GM04503 (cell line): Measurements from ENCODE around the gene NACA.
"Not testable (repeated sequence)": the region's sequence is repeated elsewhere in the genome, so short reads cannot be mapped to it uniquely, and the experiment has no call there.

ENCODE experiments used
- DNase-seq: peaks from one replicate; pipeline ENCODE4 v3.0.0-alpha.2; 2012; ENCODE audit warnings: low read depth

The NACA gene

DNA sequence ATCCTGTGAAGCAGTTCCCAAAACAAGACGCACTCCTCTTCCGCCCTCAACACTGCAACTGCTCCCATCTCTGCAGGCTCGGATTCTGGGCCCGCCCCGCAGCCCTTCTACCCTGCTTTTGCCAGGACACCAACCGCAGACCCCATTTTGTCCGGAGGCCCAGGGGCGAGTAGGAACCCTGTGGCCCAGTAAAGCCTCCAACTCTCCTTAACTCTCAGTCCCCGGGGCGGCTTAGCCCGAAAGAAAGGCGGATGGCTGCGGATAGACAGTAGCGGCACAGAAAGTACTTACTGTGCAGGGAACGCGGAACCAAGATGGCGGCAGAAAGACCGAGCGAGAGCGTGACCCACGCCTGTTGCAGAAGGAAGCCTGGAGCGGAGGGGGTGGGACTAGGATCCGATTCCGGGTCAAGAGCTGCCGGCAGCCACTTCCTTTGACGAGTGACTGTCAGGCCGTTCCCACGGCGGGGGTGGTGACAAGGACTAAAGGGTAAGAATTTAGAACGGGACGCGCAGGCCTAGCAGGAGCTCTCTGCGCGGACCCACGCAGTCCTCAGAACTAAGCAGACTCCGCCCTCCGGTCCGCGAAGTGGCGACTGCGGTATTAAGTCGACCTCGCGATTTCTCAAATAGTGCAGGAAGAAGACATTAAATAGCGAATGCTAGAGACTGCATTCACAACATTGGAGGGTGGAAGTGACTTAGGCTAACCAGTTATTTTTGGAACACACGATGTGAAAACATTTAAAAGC lies at the start of gene NACA:
Gene NACA (minus strand): TSS at position 328 of the 751 bp plus-strand sequence. CDS start 778 bp downstream, outside the sequence.
- DNase-seq, result peak; percentile 92

DNA sequence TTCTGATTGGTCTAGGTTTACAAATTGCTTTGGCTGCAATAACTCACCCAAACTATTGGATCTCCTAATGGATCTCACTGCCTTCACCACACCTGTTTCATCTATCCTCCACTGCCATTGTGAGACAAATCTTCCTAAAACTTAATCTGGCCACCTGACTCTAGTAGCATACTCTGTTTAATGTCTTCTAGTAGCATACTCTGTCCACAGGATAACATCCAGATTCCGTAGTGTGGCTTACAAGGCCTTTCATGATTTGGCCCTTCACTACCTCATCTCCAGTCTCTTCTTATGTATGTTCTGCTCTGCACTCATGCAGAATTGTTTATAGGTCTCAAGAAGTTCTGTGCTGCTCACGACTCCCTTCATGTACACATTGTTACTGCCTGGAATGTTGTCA lies 48.0 kb upstream of the NACA start:
- no peak for DNase-seq

DNA sequence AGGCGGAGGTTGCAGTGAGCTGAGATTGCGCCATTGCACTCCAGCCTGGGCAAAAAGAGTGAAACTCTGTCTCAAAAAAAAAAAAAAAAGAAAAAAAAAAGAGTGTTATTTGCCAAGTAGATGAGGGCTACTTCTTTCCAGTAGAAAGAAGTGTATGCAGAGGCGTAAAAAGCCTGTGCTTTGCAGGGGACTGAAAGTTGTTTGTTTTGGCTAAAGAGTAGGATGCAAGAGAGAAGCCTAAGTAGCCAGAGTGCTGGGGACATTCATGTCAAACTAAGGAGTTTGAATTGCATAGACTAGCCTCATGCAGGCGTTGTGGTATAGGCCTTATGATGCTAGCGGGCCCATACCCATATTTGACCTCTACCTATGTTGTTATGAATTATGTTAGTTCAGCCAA lies 47.5 kb upstream of the NACA start:
- DNase-seq, result no peak

DNA sequence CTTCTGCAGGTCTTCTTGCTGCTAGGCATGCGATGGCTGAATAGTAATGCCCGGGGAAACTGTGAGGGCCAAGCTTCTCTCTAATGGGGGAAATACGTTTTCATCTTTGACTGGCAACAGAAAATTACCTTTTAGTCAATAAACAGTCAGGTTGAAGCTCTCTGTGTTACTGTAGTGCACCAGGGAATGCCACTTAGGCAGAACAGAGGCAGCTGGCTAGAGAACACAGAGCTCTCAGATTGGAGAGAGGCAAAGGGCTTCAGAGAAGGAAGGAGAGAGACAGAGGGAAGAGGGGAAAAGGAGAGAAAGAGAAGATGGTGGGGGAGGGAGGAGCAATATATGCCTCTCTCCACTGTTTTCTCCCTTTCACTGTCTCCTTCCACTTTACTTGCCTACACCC lies 44.8 kb upstream of the NACA start:
- DNase-seq, result no peak

DNA sequence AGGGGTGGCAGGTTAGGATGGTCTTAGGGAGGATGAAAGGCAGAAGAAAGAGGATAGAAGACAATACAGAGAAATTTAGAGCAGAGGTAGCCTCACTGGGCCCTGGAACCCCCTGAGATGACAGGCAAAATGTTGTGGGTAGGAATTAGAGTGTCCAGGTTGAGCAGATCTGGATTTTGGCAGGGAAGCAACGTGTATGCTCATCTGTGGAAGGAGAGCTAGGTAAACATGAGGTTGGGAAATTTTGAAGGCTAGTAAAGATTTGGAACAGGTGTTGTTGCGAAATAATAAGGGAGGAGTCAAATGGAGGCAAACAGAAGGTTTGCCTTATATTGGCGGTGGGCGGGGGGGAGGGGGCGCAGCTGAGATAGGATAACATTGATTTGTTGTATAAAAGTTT lies 43.3 kb upstream of the NACA start:
- DNase-seq, result no peak

DNA sequence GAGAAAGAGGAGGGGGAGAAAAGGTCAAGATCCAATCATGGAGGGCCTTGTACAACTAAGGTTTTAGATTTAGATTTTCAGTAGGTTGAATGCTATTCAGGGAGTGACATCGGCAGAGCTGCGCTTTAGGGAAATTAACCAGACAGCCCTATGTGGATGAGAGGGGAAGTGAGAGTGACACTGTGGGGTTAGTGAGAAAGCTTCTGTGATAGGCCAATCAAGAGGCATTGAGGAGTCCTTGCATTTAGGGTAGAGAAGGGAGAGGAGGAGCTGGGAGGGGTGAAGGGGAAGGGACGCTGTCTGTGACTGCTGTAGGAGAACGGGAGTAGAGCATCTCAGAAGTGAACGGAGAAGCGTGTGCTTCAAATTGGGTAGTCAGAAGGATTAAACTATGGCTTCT lies 41.4 kb upstream of the NACA start:
- no peak for DNase-seq

DNA sequence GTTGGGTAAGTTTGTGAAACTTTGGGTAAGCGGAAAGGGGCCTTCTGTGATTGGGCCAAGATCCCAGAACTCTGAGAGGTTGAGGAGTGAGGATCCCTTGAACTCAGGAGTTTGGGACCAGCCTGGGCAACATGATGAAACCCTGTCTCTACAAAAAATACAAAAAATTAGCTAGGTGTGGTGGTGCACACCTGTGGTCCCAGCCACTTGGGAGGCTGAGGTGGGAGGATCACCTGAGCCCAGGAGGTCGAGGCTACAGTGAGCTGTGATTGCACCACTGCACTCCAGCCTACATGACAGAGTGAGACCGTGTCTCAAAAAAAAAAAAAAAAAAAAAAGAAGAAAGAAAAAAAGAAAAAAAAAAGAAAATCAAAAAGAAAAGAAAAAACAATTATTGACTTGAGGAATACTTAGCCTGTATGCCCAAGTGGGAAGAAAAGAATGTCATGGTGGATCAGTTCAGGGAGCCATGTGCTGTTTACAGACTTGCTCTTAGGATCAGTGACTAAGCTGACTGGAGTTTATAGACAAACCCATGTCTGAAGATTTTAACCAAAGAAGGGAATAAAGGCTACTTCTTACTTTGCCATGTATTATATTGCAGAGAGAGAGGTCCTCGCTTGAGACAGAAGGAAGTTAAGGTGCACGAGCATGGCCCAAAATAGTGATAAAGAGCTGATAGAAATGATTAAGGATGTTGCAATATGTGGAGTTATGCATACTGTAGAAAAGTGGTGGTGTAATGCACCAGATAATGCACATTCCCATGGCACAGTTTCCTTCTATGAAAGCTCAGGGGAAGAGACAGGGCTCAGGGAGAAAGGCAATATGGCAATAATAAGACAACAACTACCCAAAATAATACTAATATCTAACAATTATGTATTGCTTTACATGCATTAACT lies 38.9 kb upstream of the NACA start:
- no peak for DNase-seq

DNA sequence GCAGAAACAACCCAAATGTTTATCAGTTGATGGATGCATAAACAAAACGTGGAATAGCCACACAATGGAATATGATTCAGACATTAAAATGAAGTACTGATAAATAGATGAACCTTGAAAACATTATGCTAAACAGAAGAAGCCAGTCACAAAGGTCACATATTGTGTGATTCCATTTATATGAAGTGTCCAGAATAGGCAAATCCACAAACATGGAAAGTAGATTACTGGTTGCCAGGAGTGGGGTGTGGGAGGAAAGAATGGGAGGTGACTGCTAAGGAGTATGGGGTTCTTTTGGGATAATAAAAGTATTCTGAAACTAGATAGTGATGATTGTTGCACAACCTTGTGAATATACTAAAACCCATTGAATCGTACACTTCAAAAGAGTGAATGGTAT lies 36.7 kb upstream of the NACA start:
- DNase-seq, result no peak

DNA sequence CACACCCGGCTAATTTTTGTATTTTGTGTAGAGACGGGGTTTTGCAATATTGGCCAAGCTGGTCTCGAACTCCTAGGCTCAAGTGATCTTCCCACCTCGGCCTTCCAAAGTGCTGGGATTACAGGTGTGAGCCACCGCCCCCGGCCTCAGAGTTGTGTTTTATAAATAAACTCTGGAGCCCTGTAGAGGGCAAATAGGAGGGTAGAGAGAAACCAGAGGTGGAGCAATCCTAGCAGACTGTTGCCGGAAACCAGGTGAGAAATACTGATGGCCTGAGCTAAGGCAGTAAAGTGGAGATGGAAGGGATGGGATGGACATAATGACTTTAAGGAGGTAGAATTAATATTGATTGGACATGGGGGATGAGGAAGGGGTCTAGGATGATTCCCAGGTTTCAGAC lies 35.4 kb upstream of the NACA start:
- DNase-seq, result no peak

DNA sequence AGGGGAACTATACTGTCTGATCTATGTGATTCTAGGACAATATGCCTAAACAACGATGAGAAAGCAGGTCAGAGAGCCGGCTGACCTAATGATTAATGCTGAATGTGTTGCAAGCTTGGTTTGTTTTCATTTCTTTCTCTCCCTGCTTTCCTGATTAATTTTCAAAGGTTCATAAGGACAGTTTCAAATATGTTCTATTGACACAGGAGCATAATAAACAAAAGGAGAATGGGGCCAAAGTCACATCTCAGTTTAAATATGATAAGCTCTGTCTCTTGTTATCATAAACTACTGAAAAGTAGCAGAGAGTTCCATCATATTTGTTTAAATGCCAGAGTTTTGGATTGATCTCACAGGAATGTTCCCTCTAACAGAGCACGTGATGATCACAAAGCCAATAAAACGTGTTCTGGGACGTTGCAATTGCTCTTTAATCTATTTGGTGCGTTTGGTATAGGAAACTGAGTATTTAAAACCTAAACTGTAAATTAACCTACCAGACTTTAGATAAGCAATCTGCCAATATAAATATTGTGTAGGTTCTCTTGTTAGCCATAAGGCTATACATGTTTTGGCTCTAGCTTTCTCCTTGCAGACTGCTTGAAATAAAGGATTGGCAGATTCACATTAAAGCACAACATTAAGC lies 34.3 kb upstream of the NACA start:
- DNase-seq, result no peak

DNA sequence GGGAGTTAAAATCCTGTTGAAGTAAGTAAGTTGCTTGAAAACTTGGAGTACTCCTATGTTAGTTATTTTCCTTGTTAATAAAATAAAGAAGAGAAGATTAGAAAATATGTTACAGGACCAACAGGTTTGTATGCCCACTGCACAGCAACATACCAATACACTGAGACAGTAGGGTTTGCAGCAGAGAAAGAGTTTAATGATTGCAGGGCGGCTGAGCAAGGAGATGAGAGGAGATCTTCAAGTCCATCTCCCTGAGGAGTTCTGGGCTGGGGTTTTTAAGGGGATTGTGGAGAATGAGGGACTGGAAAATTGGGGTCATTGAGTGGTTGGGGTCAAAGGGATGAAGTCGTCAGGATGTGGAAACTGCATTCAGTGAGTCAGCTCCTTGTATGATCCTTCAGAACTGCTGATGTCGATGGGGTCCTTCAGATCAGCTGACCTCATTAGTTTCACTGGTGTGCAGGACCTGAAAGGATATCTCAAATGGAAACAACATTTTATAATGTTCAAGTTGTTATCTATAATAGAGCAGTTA lies 33.7 kb upstream of the NACA start:
- DNase-seq, result no peak

DNA sequence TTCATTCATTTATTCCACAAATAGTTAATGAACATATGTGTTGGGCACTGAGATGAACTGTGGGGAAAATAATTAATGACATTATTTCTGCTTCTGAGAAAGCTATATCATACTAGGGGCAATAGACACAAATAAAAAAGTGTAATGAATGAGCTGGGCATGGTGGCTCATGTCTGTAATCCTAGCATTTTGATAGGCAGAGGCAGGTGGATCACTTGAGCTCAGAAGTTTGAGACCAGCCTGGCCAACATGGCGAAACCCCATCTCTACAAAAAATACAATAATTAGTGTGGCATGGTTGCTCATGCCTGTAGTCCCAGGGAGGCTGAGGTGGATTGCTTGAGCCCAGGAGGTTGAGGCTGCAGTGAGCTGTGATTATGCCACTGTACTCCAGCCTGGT lies 32.9 kb upstream of the NACA start:
- not testable (repeated sequence) for DNase-seq

DNA sequence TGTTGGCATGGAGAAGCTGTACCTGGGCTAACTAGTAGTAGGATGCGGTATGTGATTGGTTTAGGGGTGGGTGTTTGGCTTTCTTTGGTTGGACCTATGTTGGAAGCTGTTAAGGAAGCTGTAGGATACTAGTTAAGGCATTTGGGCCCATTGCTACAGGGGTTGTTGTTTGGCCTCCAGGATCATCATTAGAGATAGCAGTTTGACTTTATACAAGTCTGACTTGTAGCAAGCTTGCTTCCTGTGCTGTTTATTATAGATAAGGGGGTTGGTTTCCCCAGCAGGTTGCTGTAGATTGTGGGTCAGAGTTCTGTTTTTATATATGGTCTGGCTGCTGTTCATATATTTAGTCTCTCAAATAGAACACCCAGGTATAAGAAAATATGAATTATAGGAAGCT lies 28.5 kb upstream of the NACA start:
- no peak for DNase-seq

DNA sequence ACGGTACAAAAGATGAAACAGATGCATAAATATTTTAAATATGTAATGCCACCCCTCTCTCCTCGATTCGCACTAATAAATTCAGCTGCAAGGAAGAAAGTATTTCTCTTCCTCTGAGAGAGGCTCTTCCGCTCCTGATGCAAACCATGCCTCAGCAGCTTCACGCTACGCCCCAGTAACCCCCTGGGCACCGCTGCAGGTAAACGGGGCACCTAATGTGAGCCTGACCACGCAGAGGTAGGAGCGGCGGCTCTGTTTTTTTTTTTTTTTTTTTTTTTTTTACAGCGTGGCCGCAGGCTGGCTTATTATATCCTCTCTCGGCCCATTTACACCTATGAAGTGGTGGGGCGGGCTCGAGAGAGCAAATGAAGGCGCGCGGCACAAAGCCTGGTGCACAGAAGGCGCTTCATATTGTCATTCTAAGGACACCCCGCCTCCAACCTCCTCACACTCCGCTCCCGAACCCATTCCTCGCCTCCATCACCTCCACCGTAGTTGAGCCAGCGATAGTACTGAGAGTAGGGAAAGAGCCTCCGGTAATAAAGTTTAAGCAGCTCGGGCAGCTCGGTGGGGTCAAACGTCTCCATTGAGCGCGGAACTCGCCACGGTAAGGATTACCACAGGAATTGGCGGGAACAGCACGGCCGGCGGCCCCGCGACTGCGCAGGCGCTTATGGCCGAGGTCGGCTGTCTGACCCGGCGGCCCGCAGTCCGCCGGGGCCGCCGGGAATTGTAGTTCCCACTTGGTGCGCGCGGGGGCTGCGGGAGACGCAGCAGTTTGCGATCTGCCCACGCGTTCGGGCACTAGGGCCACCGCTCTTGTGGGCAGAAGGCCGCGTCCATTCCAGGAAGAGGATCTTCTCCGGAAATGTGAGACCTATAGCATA lies 26.9 kb upstream of the NACA start, which contains the start of gene PRIM1:
Gene PRIM1 (minus strand): TSS at position 612 of the 887 bp plus-strand sequence. CDS start 25 bp downstream, at position 587.
- no peak for DNase-seq

DNA sequence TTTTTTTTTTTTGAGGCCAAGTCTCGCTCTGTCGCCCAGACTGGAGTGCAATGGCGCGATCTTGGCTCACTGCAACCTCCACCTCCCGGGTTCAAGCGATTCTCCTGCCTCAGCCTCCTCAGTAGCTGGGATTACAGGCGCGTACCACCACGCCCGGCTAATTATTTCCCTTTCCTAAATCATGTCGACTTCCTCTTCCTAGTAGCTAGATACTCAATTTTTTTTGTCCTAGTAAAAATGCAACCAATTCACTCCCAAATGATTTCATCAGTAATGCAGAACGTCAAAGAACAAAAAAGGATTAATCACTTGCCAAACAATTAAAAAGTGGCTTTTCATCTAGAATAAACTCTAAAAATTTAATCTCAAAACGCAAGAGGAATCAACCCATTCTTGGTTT lies 25.5 kb upstream of the NACA start:
- not testable (repeated sequence) for DNase-seq

DNA sequence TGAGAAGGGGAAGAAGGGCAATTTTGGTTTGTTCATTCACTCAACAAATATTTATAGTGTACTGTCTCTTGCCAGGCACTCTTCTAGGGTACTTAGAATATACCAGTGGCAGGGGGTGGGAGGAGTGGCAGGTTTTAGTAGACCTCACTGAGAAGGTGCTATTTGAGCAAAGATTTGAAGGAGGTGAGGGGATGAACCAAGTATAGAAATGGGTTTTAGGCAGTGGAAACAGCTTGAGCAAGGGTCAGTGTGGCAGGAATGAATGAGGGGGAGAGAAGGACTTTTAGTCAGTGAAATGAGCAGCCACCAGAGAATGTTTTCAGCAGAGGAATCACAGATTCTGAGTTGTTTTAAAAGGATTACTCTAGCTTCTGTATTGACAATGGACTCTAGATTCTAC lies 24.8 kb upstream of the NACA start:
- no peak for DNase-seq

DNA sequence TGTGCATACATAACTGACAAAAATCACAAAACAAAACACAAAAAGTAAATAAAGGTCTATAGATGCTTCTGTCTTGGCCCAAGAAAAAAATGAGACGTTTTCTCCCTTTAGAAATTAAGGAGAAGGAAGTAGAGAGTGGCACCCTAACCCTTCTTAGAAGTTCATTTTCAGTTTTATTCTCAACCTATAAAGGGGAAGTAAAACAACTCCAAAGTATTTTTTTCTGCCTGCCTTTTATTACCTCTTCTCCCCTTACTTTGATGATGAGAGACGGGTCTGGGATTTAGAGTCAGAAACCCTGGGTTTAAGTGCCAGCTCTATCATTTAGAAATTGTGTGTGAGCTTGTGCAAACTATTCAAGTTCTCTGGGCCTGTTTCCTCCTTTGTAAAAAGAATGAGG lies 24.3 kb upstream of the NACA start:
- no peak for DNase-seq

DNA sequence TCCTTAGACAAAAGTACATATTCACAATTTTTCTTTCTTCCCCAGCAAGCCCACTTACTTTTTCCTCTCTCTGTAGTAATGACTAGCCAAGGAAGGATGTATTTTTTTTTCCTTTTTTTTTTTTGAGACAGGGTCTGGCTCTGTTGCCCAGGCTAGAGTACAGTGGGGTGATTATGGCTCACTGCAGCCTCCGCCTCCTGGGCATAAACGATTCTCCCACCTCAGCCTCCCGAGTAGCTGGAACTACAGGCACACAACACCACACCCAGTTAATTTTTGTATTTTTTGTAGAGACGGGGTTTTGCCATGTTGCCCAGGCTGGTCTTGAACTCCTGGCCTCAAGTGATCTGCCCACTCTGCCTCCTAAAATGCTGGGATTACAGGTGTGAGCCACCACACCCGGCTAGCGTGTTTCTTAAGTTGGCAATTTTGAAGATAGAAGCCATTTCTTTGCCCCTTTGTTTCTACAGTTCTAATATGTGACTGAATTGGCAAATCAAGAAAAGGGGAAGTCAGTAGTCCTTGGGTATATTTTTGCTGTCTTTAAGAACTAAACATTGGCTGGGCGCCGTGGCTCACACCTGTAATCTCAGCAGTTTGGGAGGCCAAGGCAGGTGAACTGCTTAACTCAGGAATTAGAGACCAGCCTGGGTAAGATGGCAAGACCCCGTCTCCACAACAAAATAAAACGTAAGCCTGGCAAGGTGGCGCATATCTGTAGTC lies 3.2 kb upstream of the NACA start:
- no peak for DNase-seq

DNA sequence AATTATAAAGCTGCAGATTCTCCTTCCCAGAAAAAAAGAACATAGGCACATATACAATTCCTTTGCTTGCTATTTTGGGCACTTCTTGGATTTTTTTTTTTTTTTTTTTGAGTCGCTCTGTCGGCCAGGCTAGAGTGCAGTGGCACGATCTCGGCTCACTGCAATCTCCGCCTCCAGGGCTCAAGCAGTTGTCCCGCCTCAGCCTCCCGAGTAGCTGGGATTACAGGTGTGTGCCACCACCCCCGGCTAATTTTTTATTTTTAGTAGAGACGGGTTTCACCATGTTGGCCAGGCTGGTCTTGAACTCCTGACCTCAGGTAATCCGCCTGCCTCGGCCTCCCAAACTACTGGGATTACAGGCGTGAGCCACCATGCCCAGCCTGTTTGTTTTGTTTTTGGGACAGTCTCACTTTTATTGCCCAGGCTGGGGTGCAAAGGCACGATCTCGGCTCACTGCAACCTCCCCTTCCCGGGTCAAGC lies 1.1 kb upstream of the NACA start:
- DNase-seq, result not testable (repeated sequence)

DNA sequence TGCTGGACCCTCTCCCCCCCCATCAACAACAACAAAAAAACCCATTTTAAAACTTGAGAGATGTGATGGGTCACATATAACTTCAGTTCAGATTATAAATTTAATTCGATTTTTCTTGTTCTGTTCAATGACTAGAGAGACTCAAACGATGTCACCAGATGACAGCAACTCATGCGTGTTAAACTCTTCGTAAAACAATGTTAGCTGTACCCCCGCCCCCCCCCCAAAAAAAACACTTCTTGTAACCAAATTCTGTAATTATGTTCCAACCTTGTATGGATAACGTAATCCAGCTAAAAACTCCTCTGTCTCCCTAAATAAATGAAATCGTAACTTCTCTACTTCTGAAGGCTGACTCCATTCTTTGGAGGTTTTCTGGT lies 614 bp upstream of the NACA start:
- DNase-seq, result no peak

DNA sequence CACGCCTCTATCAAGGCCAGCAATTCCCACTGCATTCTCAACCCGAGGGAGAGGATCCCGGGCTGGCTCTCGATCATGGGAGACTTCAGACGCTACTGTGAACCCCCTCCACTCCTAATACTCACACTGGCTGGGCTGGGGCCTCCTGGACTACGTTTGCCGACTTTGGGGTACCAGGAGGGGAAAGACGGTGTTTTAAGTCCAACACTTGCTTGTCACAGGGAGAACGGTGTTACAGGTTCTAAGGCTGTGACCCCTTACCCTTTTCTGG lies 463 bp downstream of the NACA start:
- DNase-seq, result no peak
